ENCODE measurements around the gene IFITM1. TPM values are rescaled to one million over a fixed set of nuclear protein-coding genes. Genes with fewer than 3 reads are reported as not detected.
A peak's percentile ranks its signal among the peaks of the same experiment; 100 is the strongest.
"Not testable (repeated sequence)": the region's sequence is repeated elsewhere in the genome, so short reads cannot be mapped to it uniquely, and the experiment has no call there.

Gene IFITM1
- total and polyA plus RNA-seq, 2 of the 4 experiments (the other 2 are of a cell fraction) = 24.2 to 68.9 TPM

DNA sequence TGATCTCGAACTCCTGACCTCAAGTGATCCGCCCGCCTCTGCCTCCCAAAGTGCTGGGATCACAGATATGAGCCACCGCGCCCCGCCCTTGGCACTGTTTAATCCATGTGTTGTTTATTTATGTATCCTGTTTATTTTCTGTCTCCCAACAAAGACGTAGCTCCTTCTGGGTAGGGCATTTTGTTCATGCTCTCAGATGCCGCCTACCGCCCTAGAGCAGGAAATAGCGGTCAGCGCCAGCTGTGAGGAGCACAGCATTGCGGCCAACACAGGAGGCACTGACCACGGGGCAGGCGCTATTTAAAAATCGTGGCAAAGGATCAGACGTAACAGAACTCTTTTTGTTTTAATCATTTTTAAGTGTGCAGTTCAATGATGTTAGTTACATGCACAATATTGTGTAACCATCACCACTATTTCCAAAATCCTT lies 45.1 kb upstream of the IFITM1 start:
- in situ Hi-C loops (cut with MboI; ENCODE audit: low sequenced_read_pairs); H3K79me1 ChIP-seq (ENCODE audit: low read depth in 1 of 2, low read length in 2 of 2); H4K20me1 ChIP-seq (ENCODE audit: insufficient read depth, low read length); H4K5ac ChIP-seq (ENCODE audit: low read depth, low read length); H2BK5ac ChIP-seq (ENCODE audit: low read depth, low read length, poor library complexity, severe bottlenecking); H3K4me1 ChIP-seq (ENCODE audit: control insufficient read depth, insufficient read depth, low read length); H3K9ac ChIP-seq (ENCODE audit: low read depth, low read length); CTCF ChIA-PET; BruUV-seq (replicated peaks); H3K23ac ChIP-seq (ENCODE audit: low read depth, low read length); H3K9me3 ChIP-seq (ENCODE audit: control insufficient read depth, insufficient read depth, low read length); H3K36me3 ChIP-seq (ENCODE audit: control insufficient read depth, insufficient read depth, low read length); dilution Hi-C loops (cut with HindIII; ENCODE audit: low sequenced_read_pairs, unreplicated experiment); H3K56ac ChIP-seq (ENCODE audit: extremely low read depth, insufficient read depth, low read length); H2AK9ac ChIP-seq (replicated peaks; ENCODE audit: low read depth, low read length, poor library complexity); H2BK20ac ChIP-seq (ENCODE audit: low read depth, low read length); H2BK120ac ChIP-seq (ENCODE audit: low read depth, low read length); H3K18ac ChIP-seq (ENCODE audit: low read depth, low read length); H4K91ac ChIP-seq (ENCODE audit: insufficient read depth, low read depth, low read length); H3K27ac ChIP-seq (ENCODE audit: insufficient read depth, low read length); intact Hi-C loops (cut with micrococcal nuclease); H3K9me1 ChIP-seq (ENCODE audit: insufficient read depth, low read length); H2BK15ac ChIP-seq (ENCODE audit: low read depth, low read length); H3K14ac ChIP-seq (replicated peaks; ENCODE audit: low read depth, low read length); H3K4ac ChIP-seq (ENCODE audit: low read depth, low read length); H2AK5ac ChIP-seq (ENCODE audit: low read depth, low read length); H4K8ac ChIP-seq (ENCODE audit: low read depth in 2 of 2, low read length in 2 of 2): not testable (repeated sequence)
- Histone ChIP-seq H2AFZ (replicated peaks; ENCODE audit: low read length, poor library complexity) (peak overlapping the region; percentile 61), H3K4me3 (ENCODE audit: insufficient read depth, low read depth, low read length) (peak overlapping the region; percentile 15; the same call in 1 of the 2 replicates), H3K4me2 (ENCODE audit: low read depth, low read length) (peak overlapping the region; percentile 76; the same call in 1 of the 2 replicates), H3K27me3 (ENCODE audit: control insufficient read depth, insufficient read depth, low read length) (peaks cover 32% of the 10 kb centered on the region)
- ATAC-seq (ENCODE audit: low read depth) (peak; percentile 91), DNase-seq (peak; percentile 44)
- WGBS, 2 experiments (ENCODE audit: extremely low coverage in 2 of 2, insufficient read length in 1 of 2) = 60% methylated on average over 1 of the region's 16 CpGs; no CpG with 5 or more reads in 1 of the 2 experiments
- 0 out of 2 replicates have a peak, but pooled peaks have one; percentile 17 for TF ChIP-seq CTCF (conservative IDR thresholded peaks at IDR 0.05; ENCODE audit: low read depth, low read length)
- POLR2A ChIA-PET (ENCODE audit: unreplicated experiment) = interaction anchor here (0.5 kb wide), 2 partner anchors 18 to 38 kb away, joined by 3 read pairs; no protein-coding TSS in a partner anchor

Measured in IMR-90 (cell line).